Psoas muscle (tissue), 8 donors: ENCODE data around the gene TAOK3. TPM values are rescaled to one million over a fixed set of nuclear protein-coding genes. Genes with fewer than 3 reads are reported as not detected.

ENCODE experiments used
- ATAC-seq, 4 donors: fragments of 200-7000 bp; cut with Tn5 transposase; one replicate each; pipeline ENCODE4 v1.9.1; 2020; ENCODE audit warnings: moderate library complexity in 3 of 4, mild to moderate bottlenecking in 2 of 4
- DNase-seq, 2 donors: peaks; one replicate each; pipeline ENCODE4 v3.0.0-alpha.2; 2020
- H3K27ac ChIP-seq: fragments of 200-600 bp; one replicate; pipeline ENCODE4 v1.8.0; 2022
- H3K27me3 ChIP-seq, 3 donors: fragments of 200-600 bp in 1 of 3; one replicate each; pipeline versions ENCODE4 v1.6.1 to v1.8.0; 2013 to 2022; ENCODE audit warnings: low read length in 2 of 3, mild to moderate bottlenecking in 2 of 3, moderate library complexity in 1 of 3; ENCODE audit not compliant: insufficient read depth in 3 of 3
- H3K36me3 ChIP-seq, 2 donors: fragments of 200-600 bp in 1 of 2; one replicate each; pipeline versions ENCODE4 v1.6.1 to v1.8.0; 2013 to 2022; ENCODE audit warnings: low read depth in 1 of 2, mild to moderate bottlenecking in 1 of 2, moderate library complexity in 1 of 2; ENCODE audit not compliant: insufficient read depth in 1 of 2
- H3K4me1 ChIP-seq: fragments of 200-600 bp; one replicate; pipeline ENCODE4 v1.8.0; 2022
- H3K4me3 ChIP-seq: fragments of 200-600 bp; one replicate; pipeline ENCODE4 v1.8.0; 2022; ENCODE audit warnings: mild to moderate bottlenecking
- H3K9me3 ChIP-seq: fragments of 200-600 bp; one replicate; pipeline ENCODE4 v1.8.0; 2022
- CTCF ChIP-seq: fragments of 200-600 bp; IDR thresholded peaks from one replicate; pipeline ENCODE4 v1.8.0; 2022; ENCODE audit warnings: antibody characterized with exemption
- WGBS, 3 donors: extraction: QIAGEN DNeasy Blood & Tissue Kit; methylation state at CpG; one replicate each; pipeline versions ENCODE4 v1.1.6 to v1.1.7; 2013; 5-methylcytosine and 5-hydroxymethylcytosine counted together
- intact Hi-C, 2 donors: fragments of 100-400 bp; cut with DNase I; formaldehyde crosslinking; loops; one replicate each; pipeline versions ENCODE4 v1.11.0 to v1.14.2; 2022
- polyA plus RNA-seq, 3 donors: library from polyadenylated mRNA; stranded (reverse); fragments of 200-250 nt; gene quantifications; one replicate each; pipeline ENCODE4 v1.2.3, GENCODE V29; 2013
- total RNA-seq, 4 donors: library from RNA; stranded (reverse); fragmentation: NEBNext Ultra II Directional in 2 of 4; extraction: Animal tissue kit (Norgen Biotek cat#: 25700) in 2 of 4; gene quantifications; one replicate each; pipeline versions ENCODE4 v1.2.1 to v1.2.4, GENCODE V29; 2021 to 2023
- donor health status: healthy with polysubstance abuse.
- donor health status: DM: no; HTN: no; CAD: no; lungs with moderate emphysema.
- donor health status: Bipolar disorder and iron deficiency.
- donor health status: healthy.
- donor health status: DM: yes; HTN: yes; CAD: no.
- donor health status: DM: no; HTN: no; CAD: no.
- donor health status: DM: no; HTN: no; CAD: no.
- donor health status: DM: yes; HTN: yes; CAD: no.

The TAOK3 gene
- total and polyA plus RNA-seq, 7 donors, result 6.5 to 22.2 (median 18.2) TPM

- Histone ChIP-seq H3K27ac (no peak overlapping the region), H3K36me3 (no peaks in the 10 kb centered on the region), H3K4me3 (no peak overlapping the region), H3K27me3 (no peaks in the 10 kb centered on the region), H3K9me3 (no peaks in the 10 kb centered on the region), H3K4me1 (peaks cover 9% of the 10 kb centered on the region)
- 50 to 71% (median 54%) methylated on average over 4 of the region's 4 CpGs for WGBS, 3 donors
- no peak for ATAC-seq
- intact Hi-C loops, result no loop called here
- TF ChIP-seq CTCF, result no peak
- DNase-seq, result no peak
Observed at GRCh38 chr12:118107011-118107410, 265.7 kb downstream of the TAOK3 start.

DNA sequence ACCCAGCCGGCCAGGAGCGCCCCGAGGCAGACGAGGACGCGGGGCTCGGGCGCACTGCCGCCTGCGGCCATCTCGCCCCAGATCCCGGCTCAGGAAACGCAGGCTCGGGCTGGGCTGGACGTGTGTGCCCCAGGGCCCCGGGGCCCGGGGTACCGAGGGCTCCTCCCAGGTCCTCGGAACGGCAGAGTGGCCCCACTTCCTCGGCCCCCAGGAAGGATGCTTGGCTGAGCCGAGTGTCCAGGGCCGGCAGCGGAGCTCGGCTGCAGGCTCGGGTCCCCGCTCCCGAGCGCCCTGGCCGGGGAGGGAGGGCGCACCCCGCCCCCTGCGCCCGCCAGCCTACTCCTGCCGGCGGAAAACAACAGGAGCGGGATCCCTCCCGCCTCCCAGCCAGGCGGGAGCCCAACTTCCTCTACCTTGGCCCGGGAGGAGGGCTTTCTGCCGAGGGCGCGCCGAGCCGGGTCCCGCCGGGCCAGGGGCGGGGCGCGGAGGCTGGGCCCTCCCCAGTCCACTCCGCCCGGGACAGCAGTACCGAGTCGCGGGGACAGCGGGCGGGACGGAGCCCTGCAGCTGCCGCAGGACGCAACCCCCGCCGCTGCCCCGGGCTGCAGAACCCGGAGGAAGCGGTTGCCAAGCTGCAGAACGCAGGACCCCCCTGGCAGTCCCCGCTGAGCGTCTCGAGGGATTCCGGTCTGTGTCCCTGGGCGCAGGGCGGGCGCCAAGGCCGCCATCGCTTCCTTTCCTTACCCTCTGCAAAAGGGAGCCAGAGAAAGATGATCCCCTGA is 268.9 kb downstream of the TAOK3 start, which contains the start of gene VSIG10:
VSIG10 (minus strand) TSS at position 411 of the 782 bp plus-strand sequence; CDS start at position 71, 340 bp downstream.
- WGBS, 3 donors, result 0% methylated on average over 49 to 75 of the region's 75 CpGs
- H3K27ac ChIP-seq, result peak within 1 kb of the TSS; percentile 81

GRCh38 chr12:118103201-118103600 is 269.5 kb downstream of the TAOK3 start:
- Histone ChIP-seq H3K9me3 (no peaks in the 10 kb centered on the region), H3K4me1 (peaks cover 12% of the 10 kb centered on the region), H3K27me3 (no peaks in the 10 kb centered on the region), H3K36me3 (no peaks in the 10 kb centered on the region), H3K27ac (peak overlapping the region; percentile 81), H3K4me3 (peak overlapping the region; percentile 89)
- peak; percentile 1 to 19 (median 10) for ATAC-seq
- DNase-seq, result peak; percentile 16 to 56
- no peak for TF ChIP-seq CTCF
- intact Hi-C loops, result loop anchor here (5.0 kb wide), 1 partner anchor 41 kb away; the partner anchor contains the start of gene WSB2 (in 2 of the 2)
- WGBS, 3 donors, result 0 to 1% (median 1%) methylated on average over 32 of the region's 32 CpGs

More for the DNA sequence above, 268.9 kb downstream of the TAOK3 start, which contains the start of gene VSIG10:
- intact Hi-C loops, result loop anchor here (5.0 kb wide), 1 partner anchor 41 kb away; the partner anchor contains the start of gene WSB2 (in 2 of the 2)
- H3K36me3 ChIP-seq, result no peaks in the 10 kb centered on the region
- H3K4me1 ChIP-seq, result peaks cover 12% of the 10 kb centered on the region
- H3K4me3 ChIP-seq, result peak within 1 kb of the TSS; percentile 89
- no peaks in the 10 kb centered on the region for H3K9me3 ChIP-seq
- no peak for TF ChIP-seq CTCF
- DNase-seq, result peak; percentile 77 to 84
- peak; percentile 87 to 94 (median 88) for ATAC-seq
- no peaks in the 10 kb centered on the region for H3K27me3 ChIP-seq

- Histone ChIP-seq H3K27me3 (no peaks in the 10 kb centered on the region), H3K4me3 (peak overlapping the region; percentile 89), H3K9me3 (no peaks in the 10 kb centered on the region), H3K36me3 (no peaks in the 10 kb centered on the region), H3K4me1 (peaks cover 12% of the 10 kb centered on the region), H3K27ac (peak overlapping the region; percentile 81)
- intact Hi-C loops, result loop anchor here (5.0 kb wide), 1 partner anchor 40 kb away; the partner anchor contains the start of gene WSB2 (in 2 of the 2)
- no peak for TF ChIP-seq CTCF
- ATAC-seq, result no peak
- WGBS, 3 donors, result 12 to 52% (median 33%) methylated on average over 5 of the region's 5 CpGs
- DNase-seq, result no peak
Observed at GRCh38 chr12:118102609-118103008, 270.1 kb downstream of the TAOK3 start.
